Spinal cord (tissue), 10 donors: ENCODE results near the gene UCK2. TPM values are rescaled to one million over a fixed set of nuclear protein-coding genes. Genes with fewer than 3 reads are reported as not detected.

Source experiments
- DNase-seq, 6 donors: peaks; one replicate each; pipeline versions ENCODE4 v3.0.0 to v3.0.0-alpha.2; 2013 to 2015; ENCODE audit warnings: low spot score in 6 of 6, low read depth in 4 of 6
- H3K27ac ChIP-seq: one replicate; pipeline ENCODE4 v1.5.1; 2013; ENCODE audit warnings: low read depth, low read length, control low read depth
- H3K27me3 ChIP-seq: one replicate; pipeline ENCODE4 v1.6.1; 2013; ENCODE audit warnings: low read length; ENCODE audit not compliant: control insufficient read depth, insufficient read depth
- H3K36me3 ChIP-seq: one replicate; pipeline ENCODE4 v1.6.1; 2013; ENCODE audit warnings: low read length; ENCODE audit not compliant: control insufficient read depth, insufficient read depth
- H3K4me1 ChIP-seq: one replicate; pipeline ENCODE4 v1.6.1; 2013; ENCODE audit warnings: low read length; ENCODE audit not compliant: control insufficient read depth, insufficient read depth
- H3K4me3 ChIP-seq: one replicate; pipeline ENCODE4 v1.5.1; 2013; ENCODE audit warnings: low read depth, low read length, control low read depth
- H3K9me3 ChIP-seq: one replicate; pipeline ENCODE4 v1.6.1; 2013; ENCODE audit warnings: low read length; ENCODE audit not compliant: control insufficient read depth, insufficient read depth
- WGBS: methylation state at CpG from one replicate; pipeline ENCODE4 v1.1.5; 2013; ENCODE audit warnings: missing lambda C conversion rate; ENCODE audit not compliant: insufficient coverage; 5-methylcytosine and 5-hydroxymethylcytosine counted together
- polyA plus RNA-seq, 2 donors: library from polyadenylated mRNA; unstranded; fragments of 120-200 nt; gene quantifications; one replicate each; pipeline ENCODE4 v1.2.1, GENCODE V29; 2013; ENCODE audit not compliant: insufficient read length in 2 of 2
- total RNA-seq, 2 donors: library from RNA; depleted of rRNA in 1 of 2; stranded (reverse); fragments of 120-200 nt in 1 of 2; fragments of >200 nt in 1 of 2; gene quantifications; one replicate each; pipeline versions ENCODE4 v1.2.3 to v1.2.4, GENCODE V29; 2013 to 2014
- donor health status: healthy.

The UCK2 gene
- total and polyA plus RNA-seq, 4 donors: 25.3 to 39.5 (median 27.3) TPM

- Histone ChIP-seq H3K4me3 (no peak overlapping the region), H3K27ac (no peak overlapping the region), H3K4me1 (peaks cover 5% of the 10 kb centered on the region), H3K9me3 (no peaks in the 10 kb centered on the region), H3K36me3 (peaks cover 27% of the 10 kb centered on the region), H3K27me3 (no peaks in the 10 kb centered on the region)
- no peak for DNase-seq
- WGBS: 97% methylated on average over 4 of the region's 4 CpGs
Observed at GRCh38 chr1:165892935-165893334, 65.5 kb downstream of the UCK2 start.

DNA sequence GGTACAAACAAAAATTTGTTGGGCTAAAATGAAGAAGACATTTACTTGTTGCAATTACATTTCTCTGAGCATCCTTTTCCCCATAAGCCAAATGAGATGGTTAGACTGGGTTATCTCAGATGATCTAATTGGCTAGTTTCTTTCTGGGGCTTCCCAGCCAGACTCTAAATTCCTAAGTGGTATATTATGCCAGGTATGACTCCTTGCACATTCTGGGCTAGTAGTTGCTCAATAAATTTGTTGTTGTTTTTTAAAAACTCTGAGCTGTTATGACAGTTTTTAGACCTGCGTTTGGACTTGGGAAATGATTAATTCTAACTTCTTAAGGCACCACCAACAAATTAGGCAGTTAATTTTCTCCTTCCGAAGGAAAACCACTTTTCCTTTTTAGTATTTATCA, 66.1 kb downstream of the UCK2 start:
- no CpG with 5 or more reads among the region's 2 CpGs for WGBS
- Histone ChIP-seq H3K4me1 (peaks cover 5% of the 10 kb centered on the region), H3K27me3 (no peaks in the 10 kb centered on the region), H3K4me3 (no peak overlapping the region), H3K36me3 (peaks cover 27% of the 10 kb centered on the region), H3K9me3 (no peaks in the 10 kb centered on the region), H3K27ac (no peak overlapping the region)
- no peak for DNase-seq

GRCh38 chr1:165894591-165894990, 67.2 kb downstream of the UCK2 start:
- Histone ChIP-seq H3K4me1 (peaks cover 10% of the 10 kb centered on the region), H3K27ac (no peak overlapping the region), H3K36me3 (peaks cover 29% of the 10 kb centered on the region), H3K9me3 (no peaks in the 10 kb centered on the region), H3K27me3 (no peaks in the 10 kb centered on the region), H3K4me3 (no peak overlapping the region)
- no CpG with 5 or more reads among the region's 4 CpGs for WGBS
- DNase-seq: no peak

GRCh38 chr1:165895451-165895871, 68.0 kb downstream of the UCK2 start:
- DNase-seq: no peak
- H3K27ac ChIP-seq: peak overlapping the region; percentile 26
- H3K4me1 ChIP-seq: peaks cover 17% of the 10 kb centered on the region
- no peak overlapping the region for H3K4me3 ChIP-seq
- no CpG with 5 or more reads among the region's 5 CpGs for WGBS
- H3K27me3 ChIP-seq: no peaks in the 10 kb centered on the region
- peaks cover 29% of the 10 kb centered on the region for H3K36me3 ChIP-seq
- H3K9me3 ChIP-seq: no peaks in the 10 kb centered on the region

GRCh38 chr1:165896277-165896676, 68.9 kb downstream of the UCK2 start:
- Histone ChIP-seq H3K36me3 (peaks cover 27% of the 10 kb centered on the region), H3K27me3 (no peaks in the 10 kb centered on the region), H3K4me3 (no peak overlapping the region), H3K27ac (no peak overlapping the region), H3K4me1 (peaks cover 24% of the 10 kb centered on the region), H3K9me3 (no peaks in the 10 kb centered on the region)
- WGBS: 92% methylated on average over 10 of the region's 10 CpGs
- DNase-seq: no peak

GRCh38 chr1:165897326-165898303, 70.2 kb downstream of the UCK2 start:
- Histone ChIP-seq H3K27ac (no peak overlapping the region), H3K4me3 (no peak overlapping the region), H3K36me3 (peaks cover 23% of the 10 kb centered on the region), H3K27me3 (no peaks in the 10 kb centered on the region), H3K9me3 (no peaks in the 10 kb centered on the region), H3K4me1 (peaks cover 26% of the 10 kb centered on the region)
- whole genome bisulfite sequencing: 88% methylated on average over 9 of the region's 12 CpGs
- no peak for DNase-seq

GRCh38 chr1:165898837-165899236, 71.4 kb downstream of the UCK2 start:
- no peak for DNase-seq
- Histone ChIP-seq H3K4me1 (peaks cover 26% of the 10 kb centered on the region), H3K36me3 (peaks cover 27% of the 10 kb centered on the region), H3K27ac (no peak overlapping the region), H3K9me3 (no peaks in the 10 kb centered on the region), H3K27me3 (no peaks in the 10 kb centered on the region), H3K4me3 (no peak overlapping the region)
- WGBS: no CpG with 5 or more reads among the region's 3 CpGs

GRCh38 chr1:165899461-165899941, 72.1 kb downstream of the UCK2 start:
- peaks cover 26% of the 10 kb centered on the region for H3K4me1 ChIP-seq
- no peak overlapping the region for H3K4me3 ChIP-seq
- H3K9me3 ChIP-seq: no peaks in the 10 kb centered on the region
- no peak for DNase-seq
- no peaks in the 10 kb centered on the region for H3K27me3 ChIP-seq
- no peak overlapping the region for H3K27ac ChIP-seq
- 85% methylated on average over 4 of the region's 4 CpGs for WGBS
- H3K36me3 ChIP-seq: peaks cover 27% of the 10 kb centered on the region

DNA sequence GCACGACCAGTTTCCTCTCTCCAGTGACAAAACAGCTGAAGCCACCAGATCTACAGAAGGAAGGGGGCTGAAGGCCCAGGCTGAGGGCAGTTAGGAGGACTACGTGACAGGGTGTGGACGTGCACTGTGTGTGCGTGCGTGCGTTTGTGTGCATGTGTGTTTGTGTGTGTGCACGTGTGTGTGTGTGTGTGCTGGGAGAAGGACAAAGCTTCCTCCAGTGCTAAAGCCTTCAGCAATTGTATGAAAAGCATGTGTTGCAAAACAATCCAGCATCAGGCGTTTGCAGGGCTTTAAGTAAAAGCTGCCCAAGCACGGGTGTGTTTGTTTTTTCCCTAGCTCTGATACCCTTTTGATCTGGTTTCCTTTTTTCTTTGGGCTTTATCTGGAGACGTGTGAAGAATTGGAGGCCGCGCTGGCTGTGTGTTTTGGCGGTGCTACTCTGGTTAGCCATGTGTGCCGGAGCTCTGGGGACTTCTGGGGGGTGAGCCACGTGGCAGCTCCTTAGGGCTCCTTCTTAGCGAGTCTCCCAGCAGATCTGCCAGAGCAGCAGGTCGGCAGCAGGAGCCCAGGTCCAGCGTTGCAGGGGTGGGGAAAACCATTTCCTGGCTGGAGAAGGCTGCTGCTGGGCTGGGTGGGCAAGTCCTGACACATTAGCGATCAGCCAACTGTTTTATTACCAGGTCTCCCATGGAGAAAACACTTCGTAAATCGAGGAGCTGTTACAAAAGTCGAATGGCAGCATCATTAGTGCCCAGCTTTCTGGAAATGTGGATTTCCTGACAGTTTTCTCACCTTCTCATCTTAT, 73.4 kb downstream of the UCK2 start:
- peak in 1 of 6 donors; percentile 62 for DNase-seq
- Histone ChIP-seq H3K4me3 (no peak overlapping the region), H3K4me1 (peaks cover 22% of the 10 kb centered on the region), H3K36me3 (peaks cover 21% of the 10 kb centered on the region), H3K27me3 (no peaks in the 10 kb centered on the region), H3K27ac (no peak overlapping the region), H3K9me3 (no peaks in the 10 kb centered on the region)
- WGBS: 45% methylated on average over 21 of the region's 22 CpGs
